Lower leg skin (tissue), 3 donors: ENCODE results near the gene PLB1.

Experiments used
- CTCF ChIP-seq, 3 donors: fragments of 450-650 bp; IDR thresholded peaks; one replicate each; pipeline ENCODE4 v1.5.1; 2016; ENCODE audit warnings: antibody characterized with exemption in 3 of 3, mild to moderate bottlenecking in 3 of 3, moderate library complexity in 2 of 3
- POLR2A ChIP-seq, 2 donors: fragments of 450-650 bp; IDR thresholded peaks; one replicate each; pipeline ENCODE4 v1.6.1; 2016 to 2017; ENCODE audit warnings: antibody characterized with exemption in 2 of 2, mild to moderate bottlenecking in 1 of 2, moderate library complexity in 1 of 2

- TF ChIP-seq CTCF (IDR thresholded peaks at IDR 0.05) = no peak
- no peak for TF ChIP-seq POLR2A (IDR thresholded peaks at IDR 0.05)
Observed at GRCh38 chr2:28493636-28494035, 2.2 kb upstream of the PLB1 start.
